ENCODE measurements around the gene TRPM8.

DNA sequence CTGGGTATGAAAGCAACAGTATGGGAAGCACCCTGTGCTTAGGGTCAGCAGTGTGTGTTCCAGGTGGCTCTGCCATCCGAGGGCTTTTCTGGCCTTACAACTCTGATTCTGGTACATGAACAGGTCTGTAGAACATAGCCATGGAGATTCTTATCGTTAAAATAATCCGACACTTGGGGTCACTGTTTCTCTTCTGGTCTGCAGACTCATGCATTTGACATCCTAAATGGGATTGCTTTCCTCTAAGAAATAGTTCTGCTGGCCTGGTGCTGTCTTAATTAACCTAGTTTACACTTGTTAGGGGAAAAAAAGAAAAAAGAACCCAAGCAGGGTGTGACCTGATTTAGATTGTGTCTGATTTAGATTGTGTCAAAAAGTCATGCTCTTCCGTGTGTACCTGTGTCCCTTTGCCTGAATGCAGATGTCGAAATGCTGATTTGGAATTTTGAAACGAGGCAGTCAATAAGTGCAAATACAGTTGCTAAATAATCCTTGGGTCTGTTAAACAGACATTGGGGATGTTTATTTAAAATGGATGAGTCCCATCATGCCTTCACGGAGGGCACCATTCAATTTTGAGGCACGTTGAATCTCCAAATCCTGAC, 59.6 kb downstream of the TRPM8 start:
- TF ChIP-seq, protein P1, sequence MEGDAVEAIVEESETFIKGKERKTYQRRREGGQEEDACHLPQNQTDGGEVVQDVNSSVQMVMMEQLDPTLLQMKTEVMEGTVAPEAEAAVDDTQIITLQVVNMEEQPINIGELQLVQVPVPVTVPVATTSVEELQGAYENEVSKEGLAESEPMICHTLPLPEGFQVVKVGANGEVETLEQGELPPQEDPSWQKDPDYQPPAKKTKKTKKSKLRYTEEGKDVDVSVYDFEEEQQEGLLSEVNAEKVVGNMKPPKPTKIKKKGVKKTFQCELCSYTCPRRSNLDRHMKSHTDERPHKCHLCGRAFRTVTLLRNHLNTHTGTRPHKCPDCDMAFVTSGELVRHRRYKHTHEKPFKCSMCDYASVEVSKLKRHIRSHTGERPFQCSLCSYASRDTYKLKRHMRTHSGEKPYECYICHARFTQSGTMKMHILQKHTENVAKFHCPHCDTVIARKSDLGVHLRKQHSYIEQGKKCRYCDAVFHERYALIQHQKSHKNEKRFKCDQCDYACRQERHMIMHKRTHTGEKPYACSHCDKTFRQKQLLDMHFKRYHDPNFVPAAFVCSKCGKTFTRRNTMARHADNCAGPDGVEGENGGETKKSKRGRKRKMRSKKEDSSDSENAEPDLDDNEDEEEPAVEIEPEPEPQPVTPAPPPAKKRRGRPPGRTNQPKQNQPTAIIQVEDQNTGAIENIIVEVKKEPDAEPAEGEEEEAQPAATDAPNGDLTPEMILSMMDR (IDR thresholded peaks at IDR 0.05; ENCODE audit: low read length) = peak; percentile 55
- TF ChIP-seq EZH2 (IDR thresholded peaks at IDR 0.05; ENCODE audit: borderline replicate concordance, low read length) = no peak
